Lung (tissue), 12 donors: ENCODE results near the gene PTGER1. TPM values are rescaled to one million over a fixed set of nuclear protein-coding genes. Genes with fewer than 3 reads are reported as not detected.

Experiments
- ATAC-seq: fragments of 200-7000 bp; cut with Tn5 transposase; one replicate; pipeline ENCODE4 v1.9.1; 2020; ENCODE audit warnings: moderate number of reproducible peaks; ENCODE audit not compliant: insufficient read depth, low FRiP score
- DNase-seq, 3 donors: peaks; one replicate each; pipeline ENCODE4 v3.0.0-alpha.2; 2013 to 2017
- H3K27ac ChIP-seq, 2 donors: one replicate each; pipeline ENCODE4 v1.5.1; 2013; ENCODE audit warnings: mild to moderate bottlenecking in 2 of 2, moderate library complexity in 2 of 2, control low read depth in 1 of 2, inconsistent platforms in 1 of 2, low read depth in 1 of 2, low read length in 1 of 2
- H3K27me3 ChIP-seq, 3 donors: one replicate each; pipeline ENCODE4 v1.5.1; 2013; ENCODE audit warnings: low read length in 2 of 3; ENCODE audit not compliant: control insufficient read depth in 3 of 3, insufficient read depth in 3 of 3
- H3K36me3 ChIP-seq, 4 donors: one replicate each; pipeline ENCODE4 v1.5.1; 2013; ENCODE audit warnings: low read length in 4 of 4, mild to moderate bottlenecking in 1 of 4, moderate library complexity in 1 of 4; ENCODE audit not compliant: control insufficient read depth in 4 of 4, insufficient read depth in 4 of 4
- H3K4me1 ChIP-seq, 5 donors: one replicate each; pipeline ENCODE4 v1.5.1; 2013; ENCODE audit warnings: low read length in 5 of 5, mild to moderate bottlenecking in 2 of 5, moderate library complexity in 1 of 5; ENCODE audit not compliant: control insufficient read depth in 5 of 5, insufficient read depth in 5 of 5
- H3K4me3 ChIP-seq: one replicate; pipeline ENCODE4 v1.5.1; 2013; ENCODE audit warnings: mild to moderate bottlenecking, control low read depth, moderate library complexity
- H3K9ac ChIP-seq, 2 donors: one replicate each; pipeline ENCODE4 v1.5.1; 2013; ENCODE audit warnings: low read length in 2 of 2, control low read depth in 1 of 2; ENCODE audit not compliant: insufficient read depth in 1 of 2
- H3K9me3 ChIP-seq, 4 donors: one replicate each; pipeline ENCODE4 v1.5.1; 2013; ENCODE audit warnings: low read length in 3 of 4, mild to moderate bottlenecking in 1 of 4, moderate library complexity in 1 of 4; ENCODE audit not compliant: control insufficient read depth in 4 of 4, insufficient read depth in 3 of 4
- CTCF ChIP-seq: IDR thresholded peaks from 2 replicates; pipeline ENCODE4 v1.5.1; 2012; ENCODE audit warnings: mild to moderate bottlenecking; ENCODE audit errors: control extremely low read depth, extremely low read depth
- WGBS, 2 donors: extraction: QIAGEN DNeasy Blood & Tissue Kit; methylation state at CpG; one replicate each; pipeline ENCODE4 v1.1.7; 2013; 5-methylcytosine and 5-hydroxymethylcytosine counted together
- polyA plus RNA-seq, 2 donors: library from polyadenylated mRNA; stranded (reverse); fragments of 200-250 nt; gene quantifications; one replicate each; pipeline ENCODE4 v1.2.1, GENCODE V29; 2013
- total RNA-seq, 2 donors: library from RNA; depleted of rRNA in 1 of 2; stranded (reverse); fragments of >200 nt in 1 of 2; gene quantifications; one replicate each; pipeline ENCODE4 v1.2.1, GENCODE V29; 2014 to 2021
- donor health status: control.
- donor health status: control.
- donor health status: Bipolar disorder and iron deficiency.
- donor health status: healthy.
- donor health status: DM: yes; HTN: yes; CAD: no.

The PTGER1 gene
- total and polyA plus RNA-seq, 4 donors = 0.73 to 4.3 (median 1.7) TPM

GRCh38 chr19:14477418-14478112, 2.4 kb upstream of the PTGER1 start:
- DNase-seq = peak; percentile 98 to 99 (median 98)
- H3K36me3 ChIP-seq = peaks cover 3 to 39% (median 17%) of the 10 kb centered on the region in 4 donors

GRCh38 chr19:14476673-14477401, 1.7 kb upstream of the PTGER1 start:
- H3K4me1 ChIP-seq = peaks cover 0 to 88% (median 22%) of the 10 kb centered on the region in 5 donors
- DNase-seq = peak; percentile 92 to 95 (median 95)
- H3K36me3 ChIP-seq = peaks cover 3 to 32% (median 14%) of the 10 kb centered on the region in 4 donors

More at GRCh38 chr19:14477418-14478112, 2.4 kb upstream of the PTGER1 start:
- ATAC-seq = no peak
- H3K4me3 ChIP-seq = no peak overlapping the region
- peaks cover 0 to 5% (median 0%) of the 10 kb centered on the region in 4 donors for H3K9me3 ChIP-seq
- 73 to 81% methylated on average over 10 of the region's 10 CpGs for WGBS, 2 donors
- H3K27me3 ChIP-seq = peaks cover 0 to 9% (median 0%) of the 10 kb centered on the region in 3 donors
- H3K9ac ChIP-seq = peak overlapping the region in 1 of 2 donors; percentile 13
- H3K27ac ChIP-seq = peak overlapping the region in 1 of 2 donors; percentile 26
- H3K4me1 ChIP-seq = peaks cover 0 to 81% (median 22%) of the 10 kb centered on the region in 5 donors
- TF ChIP-seq CTCF = no peak

GRCh38 chr19:14476327-14476672, 1.1 kb upstream of the PTGER1 start:
- peak in 1 of 3 donors; percentile 19 for DNase-seq
- peaks cover 0 to 9% (median 0%) of the 10 kb centered on the region in 3 donors for H3K27me3 ChIP-seq
- no peak overlapping the region for H3K4me3 ChIP-seq
- peaks cover 0 to 88% (median 22%) of the 10 kb centered on the region in 5 donors for H3K4me1 ChIP-seq
- no peak for ATAC-seq
- H3K36me3 ChIP-seq = peaks cover 3 to 32% (median 11%) of the 10 kb centered on the region in 4 donors
- no peak overlapping the region for H3K27ac ChIP-seq
- 81 to 87% methylated on average over 7 of the region's 7 CpGs for WGBS, 2 donors
- peaks cover 0 to 2% (median 0%) of the 10 kb centered on the region in 4 donors for H3K9me3 ChIP-seq
- H3K9ac ChIP-seq = no peak overlapping the region
- no peak for TF ChIP-seq CTCF

More at GRCh38 chr19:14476673-14477401, 1.7 kb upstream of the PTGER1 start:
- no peak for TF ChIP-seq CTCF
- H3K4me3 ChIP-seq = no peak overlapping the region
- peak overlapping the region in 1 of 2 donors; percentile 13 for H3K9ac ChIP-seq
- peaks cover 0 to 2% (median 0%) of the 10 kb centered on the region in 4 donors for H3K9me3 ChIP-seq
- ATAC-seq = no peak
- peaks cover 0 to 9% (median 0%) of the 10 kb centered on the region in 3 donors for H3K27me3 ChIP-seq
- peak overlapping the region in 1 of 2 donors; percentile 26 for H3K27ac ChIP-seq
- 47 to 49% methylated on average over 26 of the region's 26 CpGs for WGBS, 2 donors
